HL-60/S4 (cell line): ENCODE measurements around the gene CYB561D2.

Experiments
- in situ Hi-C: fragments of 300-500 bp; cut with MboI; formaldehyde crosslinking; loops from 2 replicates; pipeline ENCODE4 v1.14.3; 2022; ENCODE audit warnings: low sequenced_read_pairs

The CYB561D2 gene

DNA sequence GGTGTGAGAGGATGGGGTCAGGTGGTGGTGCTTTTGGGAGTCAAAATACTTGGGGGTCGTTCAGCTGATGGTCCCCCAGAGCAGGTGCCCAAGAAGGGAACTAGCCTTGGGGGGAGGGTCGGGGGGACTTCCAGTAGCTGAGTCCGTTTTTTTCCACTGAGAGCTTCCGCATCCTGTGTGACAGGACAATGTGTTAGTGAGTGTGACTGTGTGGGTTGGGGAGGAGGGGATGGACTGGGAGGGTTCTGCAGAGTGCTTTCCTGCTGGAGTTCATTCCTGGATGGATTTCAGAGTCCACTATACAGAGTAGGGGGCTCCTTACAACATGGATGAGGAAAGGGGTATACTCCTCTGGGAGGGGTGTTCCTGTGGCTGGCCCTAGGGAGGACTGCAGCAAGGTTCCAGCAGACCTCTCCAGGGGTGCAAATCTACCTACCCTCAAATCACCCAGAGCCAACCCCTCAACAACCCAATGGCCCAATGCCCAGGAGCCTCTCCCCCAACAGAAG is 27.5 kb upstream of the CYB561D2 start:
- in situ Hi-C loops: no loop called here

GRCh38 chr3:50323614-50324199 is 27.0 kb upstream of the CYB561D2 start:
- in situ Hi-C loops: no loop called here

- in situ Hi-C loops: no loop called here
Observed at GRCh38 chr3:50324351-50325112, 26.1 kb upstream of the CYB561D2 start.

GRCh38 chr3:50325113-50325480 is 25.6 kb upstream of the CYB561D2 start:
- in situ Hi-C loops: no loop called here

GRCh38 chr3:50325497-50326181 is 25.0 kb upstream of the CYB561D2 start:
- in situ Hi-C loops: no loop called here

DNA sequence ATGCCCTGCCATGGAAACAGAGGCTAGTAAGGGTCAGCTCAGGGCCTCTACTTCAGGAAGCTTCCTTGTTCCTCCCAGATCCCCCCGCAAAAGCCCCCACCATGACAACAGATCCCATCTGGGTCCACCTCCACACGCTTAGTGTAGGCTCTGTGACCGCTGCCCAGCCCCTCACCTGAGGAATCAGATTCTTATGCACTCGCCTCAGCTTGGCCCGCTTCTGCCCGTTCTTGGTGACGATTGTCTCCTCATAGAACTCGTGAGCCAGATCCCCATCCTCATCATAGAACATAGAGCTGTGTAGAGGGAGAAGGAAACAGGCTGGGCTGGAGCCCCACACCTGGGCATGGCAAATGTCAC is 24.5 kb upstream of the CYB561D2 start:
- in situ Hi-C loops: no loop called here

DNA sequence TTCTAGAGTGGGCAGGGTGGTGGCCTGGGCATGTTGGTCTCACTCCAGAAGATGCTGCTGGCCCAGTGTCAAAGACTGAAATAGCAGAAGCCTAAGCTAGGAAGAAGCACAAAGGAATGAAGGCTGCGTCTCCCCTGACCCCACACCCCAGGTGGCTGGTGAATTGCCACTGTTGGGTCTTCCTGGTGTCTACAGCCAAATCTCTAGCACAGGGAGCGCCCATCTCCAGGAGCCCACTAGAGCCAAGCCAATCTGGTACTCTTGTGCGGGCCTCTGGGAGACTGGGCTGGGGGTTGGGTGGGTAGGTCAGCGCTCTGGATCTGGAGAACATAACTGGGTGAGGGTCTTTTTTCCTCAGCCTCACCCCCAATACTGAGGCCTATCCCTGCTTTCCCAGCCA is 23.5 kb upstream of the CYB561D2 start:
- in situ Hi-C loops: no loop called here

DNA sequence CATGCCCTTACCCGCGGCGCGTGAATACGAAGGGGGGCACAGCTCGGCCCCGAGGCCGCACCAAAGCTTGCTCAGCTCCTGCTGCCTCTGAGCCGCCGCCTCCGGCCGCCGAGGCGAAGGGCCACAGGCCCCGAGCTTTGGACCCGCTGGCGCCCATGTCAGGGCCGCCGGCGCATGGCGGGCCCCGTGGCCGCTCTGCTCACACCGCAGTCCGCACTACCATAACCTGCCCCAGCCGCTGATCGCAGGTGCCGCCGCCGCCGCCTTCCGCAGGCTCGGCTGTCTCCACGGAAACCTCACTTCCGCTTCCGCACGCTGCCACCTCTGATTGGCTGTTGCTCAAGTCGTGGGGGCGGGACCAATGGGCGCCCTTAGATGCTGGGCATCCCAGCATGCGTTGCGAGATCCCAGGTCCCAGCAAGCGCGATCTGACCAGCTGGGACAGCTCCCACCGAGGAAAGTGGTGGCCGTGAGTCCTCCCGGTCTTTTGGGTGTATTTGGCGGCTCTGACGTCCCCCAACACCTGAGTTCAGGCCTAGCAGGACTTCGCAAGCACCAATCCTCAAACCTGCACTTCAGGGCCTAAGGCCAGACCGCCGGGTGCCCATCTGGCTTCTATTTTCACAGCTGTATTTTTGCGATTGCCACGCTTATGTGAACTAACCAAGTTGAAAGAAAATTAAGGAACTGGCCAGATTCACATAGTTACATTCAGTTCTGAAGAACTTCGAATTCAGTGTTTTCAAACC is 22.5 kb upstream of the CYB561D2 start, which contains the start of gene TUSC2:
TUSC2 (minus strand) TSS at position 281 of the 749 bp plus-strand sequence; CDS start at position 157, 124 bp downstream.
- in situ Hi-C loops: no loop called here

GRCh38 chr3:50330330-50330729 is 20.3 kb upstream of the CYB561D2 start:
- in situ Hi-C loops: no loop called here

DNA sequence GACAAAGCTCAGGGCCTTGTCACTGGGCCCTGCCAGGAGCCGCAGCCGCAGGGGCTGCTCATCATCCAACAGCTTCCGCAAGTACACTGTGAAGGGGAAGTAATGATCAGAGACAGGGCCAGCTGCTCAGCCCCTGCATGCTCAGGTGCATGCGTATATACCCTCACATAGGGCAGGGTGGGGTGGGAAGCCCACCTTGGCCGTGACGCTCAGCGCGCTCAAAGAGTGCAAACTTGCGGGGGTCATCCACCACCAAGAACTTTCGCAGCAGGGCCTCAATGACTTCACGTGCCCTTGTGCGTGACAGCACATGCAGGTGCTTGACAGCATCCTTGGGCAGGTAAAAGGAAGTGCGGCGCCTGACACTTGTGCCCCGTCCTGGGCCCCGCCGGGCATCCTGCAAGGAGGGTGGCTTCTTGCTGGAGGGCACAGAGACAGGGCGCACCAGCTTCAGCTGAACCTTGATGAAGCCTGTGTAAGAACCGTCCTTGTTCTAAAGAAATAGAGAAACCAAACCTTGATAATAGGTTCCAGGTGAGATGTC is 19.2 kb upstream of the CYB561D2 start:
- in situ Hi-C loops: no loop called here

DNA sequence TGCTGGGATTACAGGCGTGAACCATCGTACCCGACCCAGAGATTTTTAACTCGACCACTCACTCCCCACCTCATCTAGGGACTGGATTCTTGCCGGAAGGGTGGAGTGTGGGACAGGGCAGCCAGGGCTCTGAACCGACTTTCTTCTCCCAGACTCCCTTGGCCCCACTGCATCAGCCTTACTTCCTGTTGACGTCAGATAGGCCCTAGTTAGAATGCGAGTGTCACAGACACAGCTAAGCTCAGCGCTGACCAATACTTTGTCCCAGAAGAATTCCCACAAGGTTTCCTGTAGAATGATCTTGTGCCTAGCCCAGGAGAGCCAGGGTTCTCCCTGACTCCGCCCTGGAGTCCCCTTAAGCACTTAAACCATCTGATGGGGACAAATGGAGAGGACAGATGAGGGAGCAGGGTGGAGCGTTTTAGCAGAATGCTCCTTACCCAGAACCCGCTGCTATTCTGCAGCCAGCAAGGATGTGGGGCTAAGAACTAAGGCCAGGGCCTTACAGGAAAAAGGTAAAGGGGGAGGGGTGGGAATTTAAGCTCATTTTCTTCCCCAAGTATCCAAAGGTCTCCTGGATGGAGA is 16.8 kb upstream of the CYB561D2 start:
- in situ Hi-C loops: no loop called here

DNA sequence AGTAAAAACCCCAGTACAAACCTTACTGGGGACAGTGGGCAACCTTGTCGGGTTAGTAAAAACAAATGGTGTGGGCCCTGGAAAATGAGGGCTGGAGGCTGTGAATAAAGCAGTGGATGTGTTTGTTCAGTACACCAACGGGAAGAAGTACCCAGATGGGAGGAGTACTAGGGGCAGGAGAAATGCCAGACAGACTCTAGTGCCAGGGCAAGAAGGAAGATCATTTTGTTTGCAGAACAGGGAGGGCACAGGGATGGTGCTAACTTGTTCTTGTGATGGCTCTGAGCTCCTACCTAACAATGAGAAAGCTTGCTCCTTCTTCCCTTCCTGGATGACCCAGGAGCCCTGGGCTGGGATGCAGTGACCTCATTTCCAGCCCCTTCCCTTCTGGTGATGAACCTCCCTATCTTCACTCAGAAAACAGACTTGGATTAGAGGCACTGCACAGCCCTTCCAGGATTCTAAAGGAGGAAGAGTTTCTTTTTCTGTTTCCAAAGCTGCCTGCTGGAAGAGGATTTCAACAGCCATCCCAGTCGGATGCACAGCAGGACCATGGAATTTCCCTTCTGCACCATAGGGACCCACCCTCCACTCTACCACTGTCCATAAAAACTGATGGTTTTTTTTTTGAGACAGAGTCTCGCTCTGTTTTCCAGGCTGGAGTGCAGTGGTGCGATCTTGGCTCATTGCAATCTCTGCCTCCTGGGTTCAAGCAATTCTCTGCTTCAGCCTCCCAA is 16.2 kb upstream of the CYB561D2 start:
- in situ Hi-C loops: no loop called here

DNA sequence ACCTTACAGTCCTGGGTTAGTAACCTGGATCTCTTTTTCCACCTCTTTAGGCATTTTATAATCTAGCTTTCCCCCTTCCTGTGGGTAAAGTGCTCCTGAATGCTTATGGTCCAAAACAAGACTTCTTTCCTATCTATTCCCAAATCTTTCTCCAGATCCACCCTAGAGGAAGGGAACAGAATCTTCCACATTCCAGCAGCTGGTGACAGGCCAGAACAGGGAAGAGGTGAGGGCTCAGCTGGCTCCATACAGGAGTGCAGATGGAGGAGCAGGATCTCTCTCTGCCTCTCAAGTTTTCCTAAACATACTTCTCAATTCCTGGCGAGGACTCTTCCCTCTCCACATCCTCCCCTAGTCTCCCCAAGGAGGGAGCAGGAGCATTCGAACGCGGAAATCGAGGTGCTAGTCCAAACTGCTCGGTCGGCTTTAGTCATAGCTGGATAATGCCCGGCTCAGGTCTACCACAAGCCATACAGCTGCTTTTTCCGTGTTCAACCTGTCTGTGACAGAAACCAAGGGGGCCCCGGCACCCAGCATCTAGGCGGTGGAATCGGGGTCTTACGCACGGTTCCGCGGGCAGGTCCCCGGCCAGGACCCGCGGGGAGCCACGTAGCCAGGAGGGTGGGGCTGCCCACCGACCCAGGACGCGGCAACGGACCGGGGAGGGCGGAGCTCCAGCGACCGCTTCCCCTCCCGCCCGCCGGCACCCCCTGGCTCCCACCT is 14.0 kb upstream of the CYB561D2 start:
- in situ Hi-C loops: no loop called here

GRCh38 chr3:50337175-50337861 is 13.3 kb upstream of the CYB561D2 start:
- in situ Hi-C loops: no loop called here

DNA sequence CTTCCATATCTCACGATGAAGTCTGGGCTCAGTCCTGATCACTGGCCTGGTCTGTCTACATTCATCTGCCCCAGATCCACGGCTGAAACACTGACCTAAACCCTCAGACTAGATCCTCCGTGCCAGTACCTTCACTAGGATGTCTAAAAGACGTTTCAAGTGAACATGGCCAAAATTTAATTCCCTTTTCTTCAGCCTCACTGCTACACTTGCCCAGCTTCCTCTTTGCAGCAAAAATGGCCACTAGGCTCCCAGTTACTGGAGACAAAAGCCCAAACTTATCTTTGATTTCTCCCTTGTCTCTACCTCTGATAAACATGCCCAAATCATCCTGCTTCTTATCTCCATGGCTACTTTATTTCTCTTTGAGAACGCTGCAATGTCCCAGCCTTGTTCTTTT is 11.7 kb upstream of the CYB561D2 start:
- in situ Hi-C loops: no loop called here

- in situ Hi-C loops: no loop called here
Observed at GRCh38 chr3:50339485-50340146, 11.0 kb upstream of the CYB561D2 start.

DNA sequence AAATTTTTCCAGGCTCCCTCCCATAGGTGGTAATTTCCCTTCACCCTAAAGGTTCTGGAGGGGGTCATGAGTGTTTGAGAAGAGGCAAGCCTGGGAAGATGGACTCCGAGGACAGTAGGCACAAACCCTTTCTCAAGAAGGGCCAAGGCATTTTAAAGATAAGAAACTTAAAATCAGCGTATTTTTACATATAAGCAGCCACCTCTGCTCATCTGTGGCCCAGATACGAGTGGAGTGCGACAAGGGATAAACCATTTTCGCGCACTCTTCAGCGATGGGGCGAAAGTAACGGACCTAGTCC is 10.6 kb upstream of the CYB561D2 start:
- in situ Hi-C loops: no loop called here
